NOMO-1 (cell line): Measurements from ENCODE around the gene UTP15.
A peak's percentile ranks its signal among the peaks of the same experiment; 100 is the strongest.

Source experiments
- DNase-seq, 2 experiments: peaks; one replicate each; lab custom pipeline; 2025; ENCODE audit not compliant: unreplicated experiment in 2 of 2; lab: John Stamatoyannopoulos, UW

Gene UTP15

GRCh38 chr5:73565139-73565968 is at the start of gene UTP15, which contains the start of gene ANKRA2:
Gene UTP15, plus strand, starts transcription at chr5:73565743. Its CDS starts 1,602 bp downstream, at chr5:73567345.
Gene ANKRA2, minus strand, starts transcription at chr5:73565639. Its CDS starts 2,758 bp downstream, at chr5:73562881.
- DNase-seq, result peak; percentile 87 to 93

- peak; percentile 68 to 70 for DNase-seq
These were observed 45.8 kb upstream of the UTP15 start for GRCh38 chr5:73519531-73520283.

- no peak for DNase-seq
These were observed 42.6 kb upstream of the UTP15 start for GRCh38 chr5:73522989-73523388.

- no peak for DNase-seq
These were observed 41.7 kb upstream of the UTP15 start for GRCh38 chr5:73523861-73524260.

GRCh38 chr5:73525606-73526203 is 39.8 kb upstream of the UTP15 start:
- DNase-seq, result no peak

- peak in 1 of 2 experiments; percentile 22 for DNase-seq
These were observed 37.3 kb upstream of the UTP15 start for GRCh38 chr5:73528248-73528647.

- no peak for DNase-seq
These were observed 36.5 kb upstream of the UTP15 start for GRCh38 chr5:73529081-73529480.

GRCh38 chr5:73531356-73531755 is 34.2 kb upstream of the UTP15 start:
- no peak for DNase-seq

GRCh38 chr5:73532195-73532594 is 33.3 kb upstream of the UTP15 start:
- DNase-seq, result no peak

- no peak for DNase-seq
These were observed 31.4 kb upstream of the UTP15 start for GRCh38 chr5:73534011-73534644.

- DNase-seq, result no peak
These were observed 30.6 kb upstream of the UTP15 start for GRCh38 chr5:73534971-73535370.

GRCh38 chr5:73539730-73540129 is 25.8 kb upstream of the UTP15 start:
- no peak for DNase-seq

- no peak for DNase-seq
These were observed 25.4 kb upstream of the UTP15 start for GRCh38 chr5:73540192-73540591.

- no peak for DNase-seq
These were observed 23.5 kb upstream of the UTP15 start for GRCh38 chr5:73542020-73542419.

- DNase-seq, result no peak
These were observed 20.8 kb upstream of the UTP15 start for GRCh38 chr5:73544429-73545402.

- DNase-seq, result no peak
These were observed 20.2 kb upstream of the UTP15 start for GRCh38 chr5:73545403-73545779.

GRCh38 chr5:73550016-73550415 is 15.5 kb upstream of the UTP15 start:
- DNase-seq, result no peak

GRCh38 chr5:73552642-73553041 is 12.9 kb upstream of the UTP15 start:
- no peak for DNase-seq

GRCh38 chr5:73558950-73559349 is 6.6 kb upstream of the UTP15 start:
- no peak for DNase-seq

- no peak for DNase-seq
These were observed 1.5 kb upstream of the UTP15 start for GRCh38 chr5:73564018-73564417.
